Gastrocnemius medialis (tissue), 4 donors: Measurements from ENCODE around the gene NODAL.

Experiments used
- POLR2A ChIP-seq, 2 donors: fragments of 450-650 bp; IDR thresholded peaks; one replicate each; pipeline ENCODE4 v1.6.1; 2017; ENCODE audit warnings: antibody characterized with exemption in 2 of 2, mild to moderate bottlenecking in 2 of 2, moderate library complexity in 2 of 2
- TF ChIP-seq, protein P1 (sequence below), 5 experiments: fragments of 450-650 bp in 3 of 5; fragments of 200-600 bp in 2 of 5; sonication (generic) in 2 of 5; IDR thresholded peaks in 4 of 5; conservative IDR thresholded peaks in 1 of 5; 1 replicate in 4 of 5; 2 replicates in 1 of 5; pipeline ENCODE4 v1.5.1; 2016 to 2019; ENCODE audit warnings: antibody characterized with exemption in 5 of 5, mild to moderate bottlenecking in 3 of 5, moderate library complexity in 3 of 5

DNA sequence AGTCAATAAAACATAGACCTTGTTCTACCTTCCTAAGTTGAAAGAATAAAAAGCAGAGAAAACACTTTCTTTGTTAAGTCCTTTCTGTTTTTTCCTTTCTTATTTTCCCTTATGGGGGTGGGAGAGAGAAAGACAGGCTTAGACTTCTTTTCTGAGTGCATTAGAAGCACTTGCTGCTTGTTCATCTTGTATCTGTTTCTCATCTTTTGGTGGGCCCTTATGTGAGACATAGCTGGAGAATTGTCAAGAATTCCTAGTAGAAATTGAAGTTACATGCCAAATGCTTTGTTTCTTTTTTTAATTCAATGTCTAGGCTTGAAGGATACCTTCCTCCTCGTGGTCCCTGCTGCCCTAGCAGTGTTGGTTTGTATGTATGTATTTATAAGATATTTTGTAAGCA, 30.9 kb downstream of the NODAL start:
- no peak for TF ChIP-seq POLR2A (IDR thresholded peaks at IDR 0.05)
- TF ChIP-seq, protein P1, sequence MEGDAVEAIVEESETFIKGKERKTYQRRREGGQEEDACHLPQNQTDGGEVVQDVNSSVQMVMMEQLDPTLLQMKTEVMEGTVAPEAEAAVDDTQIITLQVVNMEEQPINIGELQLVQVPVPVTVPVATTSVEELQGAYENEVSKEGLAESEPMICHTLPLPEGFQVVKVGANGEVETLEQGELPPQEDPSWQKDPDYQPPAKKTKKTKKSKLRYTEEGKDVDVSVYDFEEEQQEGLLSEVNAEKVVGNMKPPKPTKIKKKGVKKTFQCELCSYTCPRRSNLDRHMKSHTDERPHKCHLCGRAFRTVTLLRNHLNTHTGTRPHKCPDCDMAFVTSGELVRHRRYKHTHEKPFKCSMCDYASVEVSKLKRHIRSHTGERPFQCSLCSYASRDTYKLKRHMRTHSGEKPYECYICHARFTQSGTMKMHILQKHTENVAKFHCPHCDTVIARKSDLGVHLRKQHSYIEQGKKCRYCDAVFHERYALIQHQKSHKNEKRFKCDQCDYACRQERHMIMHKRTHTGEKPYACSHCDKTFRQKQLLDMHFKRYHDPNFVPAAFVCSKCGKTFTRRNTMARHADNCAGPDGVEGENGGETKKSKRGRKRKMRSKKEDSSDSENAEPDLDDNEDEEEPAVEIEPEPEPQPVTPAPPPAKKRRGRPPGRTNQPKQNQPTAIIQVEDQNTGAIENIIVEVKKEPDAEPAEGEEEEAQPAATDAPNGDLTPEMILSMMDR (IDR thresholded peaks at IDR 0.05 in 4 of 5, conservative IDR thresholded peaks at IDR 0.05 in 1 of 5), result no peak
